Astrocyte (in vitro differentiated cells and primary cell): ENCODE measurements around the gene C1orf94. TPM values are rescaled to one million over a fixed set of nuclear protein-coding genes. Genes with fewer than 3 reads are reported as not detected.

ENCODE experiments used
- DNase-seq: peaks from one replicate; pipeline ENCODE4 v3.0.0-alpha.2; 2010; ENCODE audit warnings: low read depth
- FAIRE-seq: peaks from 2 replicates; lab custom pipeline; 2011; peaks lifted over from hg19 to GRCh38; lab: Jason Lieb, UNC
- H2AFZ ChIP-seq: 2 replicates; pipeline ENCODE4 v1.6.0; 2012; ENCODE audit warnings: low read depth, low read length, inconsistent platforms
- H3K27ac ChIP-seq: 2 replicates; pipeline ENCODE4 v1.5.1; 2011; ENCODE audit warnings: low read depth, low read length, inconsistent platforms
- H3K27me3 ChIP-seq: 2 replicates; pipeline ENCODE4 v1.6.0; 2011; ENCODE audit warnings: low read length, inconsistent platforms; ENCODE audit not compliant: insufficient read depth
- H3K36me3 ChIP-seq: 2 replicates; pipeline ENCODE4 v1.5.1; 2011; ENCODE audit warnings: low read length, inconsistent platforms; ENCODE audit not compliant: insufficient read depth
- H3K4me1 ChIP-seq: 2 replicates; pipeline ENCODE4 v1.5.1; 2011; ENCODE audit warnings: low read length, inconsistent platforms; ENCODE audit not compliant: insufficient read depth
- H3K4me2 ChIP-seq: 2 replicates; pipeline ENCODE4 v1.6.0; 2012; ENCODE audit warnings: low read length, inconsistent platforms
- H3K4me3 ChIP-seq: 2 replicates; pipeline ENCODE4 v1.5.1; 2011; ENCODE audit warnings: low read depth, mild to moderate bottlenecking, low read length, inconsistent platforms; ENCODE audit not compliant: insufficient read depth
- H3K79me2 ChIP-seq: 2 replicates; pipeline ENCODE4 v1.6.0; 2012; ENCODE audit warnings: mild to moderate bottlenecking, low read length, inconsistent platforms; ENCODE audit not compliant: insufficient read depth
- H3K9ac ChIP-seq: 2 replicates; pipeline ENCODE4 v1.6.0; 2012; ENCODE audit warnings: mild to moderate bottlenecking, low read length, inconsistent platforms
- H3K9me3 ChIP-seq: 2 replicates; pipeline ENCODE4 v1.5.1; 2012; ENCODE audit warnings: low read depth, mild to moderate bottlenecking, low read length, inconsistent platforms; ENCODE audit not compliant: insufficient read depth
- H4K20me1 ChIP-seq: 2 replicates; pipeline ENCODE4 v1.6.0; 2012; ENCODE audit warnings: low read length, inconsistent platforms; ENCODE audit not compliant: insufficient read depth
- H3K27ac Mint-ChIP-seq: one replicate; pipeline ENCODE4 v1.8.0; 2021; ENCODE audit warnings: mild to moderate bottlenecking, mixed read lengths; ENCODE audit not compliant: unreplicated experiment
- H3K27me3 Mint-ChIP-seq: one replicate; pipeline ENCODE4 v1.8.0; 2021; ENCODE audit warnings: low read depth, mixed read lengths; ENCODE audit not compliant: unreplicated experiment
- H3K36me3 Mint-ChIP-seq: one replicate; pipeline ENCODE4 v1.8.0; 2021; ENCODE audit warnings: low read depth, mixed read lengths; ENCODE audit not compliant: unreplicated experiment
- H3K4me1 Mint-ChIP-seq: one replicate; pipeline ENCODE4 v1.8.0; 2021; ENCODE audit warnings: low read depth, mixed read lengths; ENCODE audit not compliant: unreplicated experiment
- H3K4me3 Mint-ChIP-seq: one replicate; pipeline ENCODE4 v1.8.0; 2021; ENCODE audit warnings: mild to moderate bottlenecking, moderate library complexity, mixed read lengths; ENCODE audit not compliant: unreplicated experiment
- H3K9me3 Mint-ChIP-seq: one replicate; pipeline ENCODE4 v1.8.0; 2021; ENCODE audit warnings: mild to moderate bottlenecking, mixed read lengths; ENCODE audit not compliant: unreplicated experiment
- EZH2 ChIP-seq: IDR thresholded peaks from 2 replicates; pipeline ENCODE4 v1.6.1; 2012; ENCODE audit warnings: mild to moderate bottlenecking, low read length, inconsistent platforms; ENCODE audit not compliant: insufficient read depth
- total RNA-seq: library from RNA; stranded (reverse); gene quantifications from 2 replicates; pipeline ENCODE4 v1.2.1, GENCODE V29; 2021
- TF ChIP-seq, protein P1 (sequence below): IDR thresholded peaks from 2 replicates; pipeline ENCODE4 v1.5.1; 2011; ENCODE audit warnings: low read depth, mild to moderate bottlenecking, inconsistent platforms, low read length, moderate library complexity; ENCODE audit not compliant: insufficient read depth

Gene C1orf94
- total RNA-seq, 1 donor from 2014 or later = 0.70 TPM

GRCh38 chr1:34131396-34132160 lies 45.1 kb upstream of the C1orf94 start:
- H3K36me3 Mint-ChIP-seq = peaks cover 22% of the 10 kb centered on the region
- Histone ChIP-seq H3K27me3 (no peaks in the 10 kb centered on the region), H3K27ac (no peak overlapping the region), H4K20me1 (peaks cover 58% of the 10 kb centered on the region), H3K9me3 (no peaks in the 10 kb centered on the region), H3K9ac (no peak overlapping the region), H3K36me3 (no peaks in the 10 kb centered on the region), H3K79me2 (peaks cover 9% of the 10 kb centered on the region), H3K4me2 (no peak overlapping the region), H3K4me1 (peaks cover 4% of the 10 kb centered on the region), H3K4me3 (no peak overlapping the region), H2AFZ (no peak overlapping the region)
- TF ChIP-seq, protein P1, sequence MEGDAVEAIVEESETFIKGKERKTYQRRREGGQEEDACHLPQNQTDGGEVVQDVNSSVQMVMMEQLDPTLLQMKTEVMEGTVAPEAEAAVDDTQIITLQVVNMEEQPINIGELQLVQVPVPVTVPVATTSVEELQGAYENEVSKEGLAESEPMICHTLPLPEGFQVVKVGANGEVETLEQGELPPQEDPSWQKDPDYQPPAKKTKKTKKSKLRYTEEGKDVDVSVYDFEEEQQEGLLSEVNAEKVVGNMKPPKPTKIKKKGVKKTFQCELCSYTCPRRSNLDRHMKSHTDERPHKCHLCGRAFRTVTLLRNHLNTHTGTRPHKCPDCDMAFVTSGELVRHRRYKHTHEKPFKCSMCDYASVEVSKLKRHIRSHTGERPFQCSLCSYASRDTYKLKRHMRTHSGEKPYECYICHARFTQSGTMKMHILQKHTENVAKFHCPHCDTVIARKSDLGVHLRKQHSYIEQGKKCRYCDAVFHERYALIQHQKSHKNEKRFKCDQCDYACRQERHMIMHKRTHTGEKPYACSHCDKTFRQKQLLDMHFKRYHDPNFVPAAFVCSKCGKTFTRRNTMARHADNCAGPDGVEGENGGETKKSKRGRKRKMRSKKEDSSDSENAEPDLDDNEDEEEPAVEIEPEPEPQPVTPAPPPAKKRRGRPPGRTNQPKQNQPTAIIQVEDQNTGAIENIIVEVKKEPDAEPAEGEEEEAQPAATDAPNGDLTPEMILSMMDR = no peak
- no peak for TF ChIP-seq EZH2
- no peak for FAIRE-seq
- no peak overlapping the region for H3K4me3 Mint-ChIP-seq
- DNase-seq = no peak
- H3K27ac Mint-ChIP-seq = no peak overlapping the region
- H3K4me1 Mint-ChIP-seq = no peaks in the 10 kb centered on the region
- H3K9me3 Mint-ChIP-seq = no peaks in the 10 kb centered on the region
- peaks cover 9% of the 10 kb centered on the region for H3K27me3 Mint-ChIP-seq

DNA sequence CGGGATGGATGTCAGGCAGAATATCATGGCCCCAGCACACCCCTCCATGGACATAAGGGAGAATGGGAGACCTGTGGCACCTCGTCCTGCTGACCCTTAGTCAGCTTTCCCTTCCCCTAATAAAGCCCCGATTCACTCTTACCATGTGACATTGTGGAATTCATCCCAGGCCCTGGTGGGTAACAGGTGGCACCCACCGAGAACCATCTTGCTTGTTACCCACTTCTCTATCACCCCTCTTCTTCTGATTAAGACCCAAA lies 44.6 kb upstream of the C1orf94 start:
- no peak for TF ChIP-seq EZH2
- Histone ChIP-seq H4K20me1 (peaks cover 58% of the 10 kb centered on the region), H3K4me3 (no peak overlapping the region), H3K36me3 (no peaks in the 10 kb centered on the region), H3K27me3 (no peaks in the 10 kb centered on the region), H3K9me3 (no peaks in the 10 kb centered on the region), H3K9ac (no peak overlapping the region), H3K27ac (no peak overlapping the region), H3K79me2 (peaks cover 14% of the 10 kb centered on the region), H3K4me2 (no peak overlapping the region), H2AFZ (no peak overlapping the region), H3K4me1 (peaks cover 4% of the 10 kb centered on the region)
- Mint-ChIP-seq H3K36me3 (peaks cover 22% of the 10 kb centered on the region), H3K27ac (no peak overlapping the region), H3K9me3 (no peaks in the 10 kb centered on the region), H3K4me3 (no peak overlapping the region), H3K4me1 (no peaks in the 10 kb centered on the region), H3K27me3 (peaks cover 4% of the 10 kb centered on the region)
- DNase-seq (no peak), FAIRE-seq (no peak)

DNA sequence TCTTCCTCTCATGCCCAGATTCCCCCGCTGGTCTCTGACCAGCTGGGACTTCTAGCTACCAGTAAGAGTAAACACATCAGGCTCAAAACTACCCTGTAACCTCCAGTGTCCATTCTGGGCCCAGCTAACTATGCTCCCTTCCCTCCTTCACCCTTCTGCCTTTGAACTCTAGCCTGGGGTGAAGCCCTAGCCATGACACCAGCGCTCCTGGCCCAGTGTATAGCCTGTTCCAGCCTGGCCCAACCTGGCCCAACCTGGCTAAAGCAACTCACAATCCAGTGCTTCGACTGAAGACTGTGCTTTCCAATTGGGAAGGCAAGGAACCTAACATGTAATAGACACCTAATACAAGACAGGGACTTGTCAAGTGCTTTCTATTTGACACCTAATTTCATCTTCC lies 39.3 kb upstream of the C1orf94 start:
- Mint-ChIP-seq H3K27ac (no peak overlapping the region), H3K4me3 (no peak overlapping the region), H3K36me3 (peaks cover 8% of the 10 kb centered on the region), H3K9me3 (peaks cover 3% of the 10 kb centered on the region), H3K27me3 (peaks cover 2% of the 10 kb centered on the region), H3K4me1 (no peaks in the 10 kb centered on the region)
- FAIRE-seq (no peak), DNase-seq (no peak)
- Histone ChIP-seq H3K4me2 (no peak overlapping the region), H3K79me2 (peaks cover 17% of the 10 kb centered on the region), H3K36me3 (no peaks in the 10 kb centered on the region), H4K20me1 (peaks cover 48% of the 10 kb centered on the region), H3K4me1 (no peaks in the 10 kb centered on the region), H3K27me3 (no peaks in the 10 kb centered on the region), H3K9me3 (no peaks in the 10 kb centered on the region), H3K27ac (no peak overlapping the region), H2AFZ (no peak overlapping the region), H3K9ac (no peak overlapping the region), H3K4me3 (no peak overlapping the region)
- TF ChIP-seq, protein P1 = no peak
- no peak for TF ChIP-seq EZH2
